H1 (cell line): Measurements from ENCODE around the gene MRPS14.

Experiments
- BCL11A ChIP-seq, 2 experiments: IDR thresholded peaks; one replicate each; pipeline ENCODE4 v1.6.1; 2011; ENCODE audit warnings: low read depth in 2 of 2, low read length in 2 of 2, mild to moderate bottlenecking in 2 of 2
- KDM1A ChIP-seq: fragments of 200-600, 300-600 bp; sonication (generic); IDR thresholded peaks from 2 replicates; pipeline ENCODE4 v1.7.1; 2016; ENCODE audit warnings: mild to moderate bottlenecking, low read length, borderline replicate concordance
- SUZ12 ChIP-seq: fragments of 200-600 bp; sonication (generic); IDR thresholded peaks from 2 replicates; pipeline ENCODE4 v1.6.1; 2012; ENCODE audit warnings: mild to moderate bottlenecking, inconsistent platforms, low read length, moderate library complexity, mixed read lengths
- TAF1 ChIP-seq: IDR thresholded peaks from 2 replicates; pipeline ENCODE4 v1.6.1; 2011; ENCODE audit warnings: mild to moderate bottlenecking, low read depth, low read length
- TBP ChIP-seq: IDR thresholded peaks from 2 replicates; pipeline ENCODE4 v1.6.1; 2011; ENCODE audit warnings: low read depth, low read length, improper control_type of control experiment
- TF ChIP-seq, protein P1 (sequence below), 3 experiments: IDR thresholded peaks; 1 replicate in 2 of 3; 2 replicates in 1 of 3; pipeline versions ENCODE4 v1.5.1 to v1.6.1; 2011; ENCODE audit warnings: low read length in 3 of 3, mild to moderate bottlenecking in 3 of 3, inconsistent platforms in 2 of 3, low read depth in 1 of 3, moderate library complexity in 1 of 3; ENCODE audit not compliant: insufficient read depth in 1 of 3; ENCODE audit errors: control extremely low read depth in 1 of 3

DNA sequence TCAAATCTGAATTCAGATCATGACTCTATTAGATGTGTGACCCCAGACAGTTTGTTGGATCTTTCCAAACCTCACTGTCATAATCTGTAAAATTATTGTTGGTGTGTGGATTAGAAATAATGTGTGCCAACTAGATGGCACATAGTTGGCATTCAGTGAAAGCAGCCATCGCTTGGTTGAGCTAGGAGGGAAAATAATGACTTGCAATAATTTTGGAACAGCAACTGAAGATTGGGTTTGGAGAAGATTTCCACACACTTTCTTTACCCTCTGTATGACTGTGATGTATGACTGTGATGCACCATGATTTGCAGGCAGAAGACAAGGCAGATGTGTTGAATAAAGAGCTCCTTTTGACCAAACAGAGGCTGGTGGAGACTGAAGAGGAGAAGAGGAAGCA, 47.5 kb downstream of the MRPS14 start:
- TF ChIP-seq, protein P1, sequence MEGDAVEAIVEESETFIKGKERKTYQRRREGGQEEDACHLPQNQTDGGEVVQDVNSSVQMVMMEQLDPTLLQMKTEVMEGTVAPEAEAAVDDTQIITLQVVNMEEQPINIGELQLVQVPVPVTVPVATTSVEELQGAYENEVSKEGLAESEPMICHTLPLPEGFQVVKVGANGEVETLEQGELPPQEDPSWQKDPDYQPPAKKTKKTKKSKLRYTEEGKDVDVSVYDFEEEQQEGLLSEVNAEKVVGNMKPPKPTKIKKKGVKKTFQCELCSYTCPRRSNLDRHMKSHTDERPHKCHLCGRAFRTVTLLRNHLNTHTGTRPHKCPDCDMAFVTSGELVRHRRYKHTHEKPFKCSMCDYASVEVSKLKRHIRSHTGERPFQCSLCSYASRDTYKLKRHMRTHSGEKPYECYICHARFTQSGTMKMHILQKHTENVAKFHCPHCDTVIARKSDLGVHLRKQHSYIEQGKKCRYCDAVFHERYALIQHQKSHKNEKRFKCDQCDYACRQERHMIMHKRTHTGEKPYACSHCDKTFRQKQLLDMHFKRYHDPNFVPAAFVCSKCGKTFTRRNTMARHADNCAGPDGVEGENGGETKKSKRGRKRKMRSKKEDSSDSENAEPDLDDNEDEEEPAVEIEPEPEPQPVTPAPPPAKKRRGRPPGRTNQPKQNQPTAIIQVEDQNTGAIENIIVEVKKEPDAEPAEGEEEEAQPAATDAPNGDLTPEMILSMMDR (IDR thresholded peaks at IDR 0.05; ENCODE audit: control extremely low read depth in 1 of 3, insufficient read depth in 1 of 3, low read depth in 1 of 3, low read length in 3 of 3), result no peak
- TF ChIP-seq KDM1A, result no peak
- no peak for TF ChIP-seq SUZ12
- no peak for TF ChIP-seq TAF1
- TF ChIP-seq BCL11A (IDR thresholded peaks at IDR 0.05; ENCODE audit: low read depth in 2 of 2, low read length in 2 of 2), result no peak
- TF ChIP-seq TBP, result no peak
